ENCODE results near the gene LCAT.
"Not testable (repeated sequence)": the region's sequence is repeated elsewhere in the genome, so short reads cannot be mapped to it uniquely, and the experiment has no call there.

LCAT gene, protein sequence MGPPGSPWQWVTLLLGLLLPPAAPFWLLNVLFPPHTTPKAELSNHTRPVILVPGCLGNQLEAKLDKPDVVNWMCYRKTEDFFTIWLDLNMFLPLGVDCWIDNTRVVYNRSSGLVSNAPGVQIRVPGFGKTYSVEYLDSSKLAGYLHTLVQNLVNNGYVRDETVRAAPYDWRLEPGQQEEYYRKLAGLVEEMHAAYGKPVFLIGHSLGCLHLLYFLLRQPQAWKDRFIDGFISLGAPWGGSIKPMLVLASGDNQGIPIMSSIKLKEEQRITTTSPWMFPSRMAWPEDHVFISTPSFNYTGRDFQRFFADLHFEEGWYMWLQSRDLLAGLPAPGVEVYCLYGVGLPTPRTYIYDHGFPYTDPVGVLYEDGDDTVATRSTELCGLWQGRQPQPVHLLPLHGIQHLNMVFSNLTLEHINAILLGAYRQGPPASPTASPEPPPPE

DNA sequence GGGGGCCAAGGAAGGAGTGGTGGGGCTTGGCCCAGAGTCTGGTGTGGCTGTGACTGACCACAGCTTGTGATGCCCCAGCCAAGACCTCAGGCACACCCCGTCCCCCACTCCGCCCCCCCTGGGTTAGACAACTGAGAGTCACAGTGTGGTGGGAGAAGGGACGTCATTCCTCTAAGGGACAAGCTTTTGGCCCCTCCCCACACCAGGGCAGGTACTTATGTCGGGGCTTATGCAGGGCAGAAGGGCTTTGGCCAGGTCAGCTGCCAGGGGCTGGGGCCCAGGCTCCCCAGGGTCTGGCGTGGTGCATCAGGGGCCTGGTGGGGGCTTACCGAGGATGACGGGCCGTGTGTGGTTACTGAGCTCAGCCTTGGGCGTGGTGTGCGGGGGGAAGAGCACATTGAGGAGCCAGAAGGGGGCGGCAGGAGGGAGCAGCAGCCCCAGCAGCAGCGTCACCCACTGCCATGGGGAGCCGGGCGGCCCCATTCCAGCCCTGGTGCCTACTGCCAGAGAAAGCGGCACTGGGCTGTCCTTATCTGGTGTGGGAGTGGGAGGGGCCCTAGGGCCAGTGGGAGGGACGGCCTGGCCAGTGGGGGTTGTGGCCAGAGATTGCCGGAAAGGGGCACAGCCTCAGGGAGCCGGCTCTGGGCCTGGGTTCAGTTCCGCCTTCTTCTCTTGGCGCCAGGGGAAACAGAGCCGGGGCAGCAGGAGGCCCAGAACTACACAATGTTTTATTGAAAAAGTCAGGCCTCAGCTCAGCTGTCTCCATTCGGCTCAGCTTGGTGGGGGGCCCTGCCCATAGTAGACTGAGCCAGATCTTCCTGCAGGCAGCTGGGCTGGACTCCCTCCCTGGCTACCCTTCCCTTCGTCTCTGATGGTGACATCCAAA, at the start of gene LCAT:
LCAT (minus strand) TSS at position 502 of the 886 bp plus-strand sequence; CDS start at position 483, 19 bp downstream.
- no peak for DNase-seq

DNA sequence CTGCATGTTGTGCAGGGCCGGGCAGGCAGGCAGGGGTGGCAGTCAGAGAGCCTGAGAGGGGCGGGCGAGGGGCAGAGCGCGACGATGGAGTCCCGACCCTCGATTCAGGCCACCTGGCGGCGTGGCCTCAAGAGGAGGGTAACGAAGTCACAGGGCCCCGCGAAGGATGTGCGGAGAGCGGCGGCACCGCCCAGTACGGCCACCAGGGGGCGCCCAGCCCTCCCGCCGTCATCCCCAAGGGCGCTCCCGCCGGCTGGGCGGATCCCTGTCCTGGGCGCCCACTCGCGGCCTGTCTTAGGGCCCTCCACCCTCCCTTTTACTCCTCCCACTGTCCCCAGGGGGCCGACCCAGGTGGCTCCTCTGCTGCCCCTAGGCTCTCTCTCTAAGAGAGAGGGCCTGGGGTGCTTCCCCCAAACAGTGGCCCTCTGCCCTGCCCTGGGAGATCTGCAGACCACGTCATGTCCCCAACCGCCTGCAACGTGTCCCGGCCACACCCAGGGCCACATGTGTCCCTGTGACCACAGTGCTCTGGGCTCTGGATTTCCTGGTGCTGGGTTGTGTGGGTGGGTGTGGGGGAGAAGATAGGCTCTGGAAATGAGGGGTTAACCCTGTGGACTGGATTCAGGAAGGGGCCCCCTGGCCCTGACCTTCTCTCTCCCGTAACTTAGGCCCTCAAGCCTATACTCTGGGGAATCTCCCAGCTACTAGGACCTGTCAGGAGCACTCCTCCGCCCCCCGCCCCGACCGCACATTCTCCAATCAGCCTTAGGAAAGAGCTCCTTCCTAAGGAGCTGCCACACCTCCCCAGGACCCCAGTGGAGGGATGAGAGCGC, 49.5 kb upstream of the LCAT start:
- peak; percentile 87 for DNase-seq

DNA sequence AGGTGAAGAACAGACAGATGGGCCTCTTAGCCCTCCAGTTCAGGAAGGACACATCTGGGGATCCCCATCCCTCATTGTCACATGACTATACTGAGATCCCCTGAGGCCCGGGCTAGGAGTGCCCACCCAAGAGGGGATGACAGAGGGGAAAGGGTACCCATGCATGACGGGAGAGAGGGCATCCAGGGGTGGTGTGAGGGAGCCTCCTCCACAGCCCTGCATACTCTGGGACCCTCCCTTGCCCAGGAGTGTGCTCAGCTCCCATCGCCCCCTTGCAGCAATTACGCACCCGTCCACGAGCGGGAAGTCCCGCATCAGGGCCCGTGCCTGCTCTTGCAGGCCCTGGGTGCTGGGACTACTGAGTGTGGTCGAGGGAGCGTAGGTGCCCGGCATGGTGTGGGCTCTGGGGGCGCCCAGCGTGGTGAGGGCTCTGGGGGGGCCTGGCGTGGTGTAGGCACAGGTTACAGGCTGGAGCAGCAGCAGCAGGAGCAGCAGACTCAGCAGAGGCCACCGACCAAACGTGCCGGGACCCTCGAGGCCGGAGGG, 48.8 kb upstream of the LCAT start:
- DNase-seq = no peak

DNA sequence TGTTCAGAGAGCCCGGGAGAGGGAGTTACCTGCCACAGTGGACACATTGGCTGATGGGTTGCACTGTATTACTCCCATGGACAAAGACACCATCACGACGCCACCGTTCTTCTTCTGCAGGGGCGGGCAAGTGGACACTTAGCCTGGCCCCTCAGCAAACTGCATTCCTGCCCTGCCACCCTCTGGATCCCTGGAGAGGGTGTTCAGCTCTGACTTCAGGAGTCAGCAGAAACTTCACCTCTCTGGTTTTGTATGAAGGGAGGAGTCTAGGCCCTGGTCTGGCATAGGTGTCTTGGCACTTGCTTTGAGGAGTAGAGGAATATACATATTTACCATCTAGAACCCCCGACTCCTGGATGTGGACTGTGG, 46.1 kb upstream of the LCAT start:
- no peak for DNase-seq

GRCh38 chr16:67989322-67990017, 45.5 kb upstream of the LCAT start:
- DNase-seq = no peak

GRCh38 chr16:67988675-67989074, 44.8 kb upstream of the LCAT start:
- no peak for DNase-seq

- no peak for DNase-seq
Measured at GRCh38 chr16:67987460-67988160, 43.7 kb upstream of the LCAT start.

GRCh38 chr16:67986949-67987348, 43.0 kb upstream of the LCAT start:
- DNase-seq = no peak

- no peak for DNase-seq
Measured at GRCh38 chr16:67982011-67982696, 38.2 kb upstream of the LCAT start.

DNA sequence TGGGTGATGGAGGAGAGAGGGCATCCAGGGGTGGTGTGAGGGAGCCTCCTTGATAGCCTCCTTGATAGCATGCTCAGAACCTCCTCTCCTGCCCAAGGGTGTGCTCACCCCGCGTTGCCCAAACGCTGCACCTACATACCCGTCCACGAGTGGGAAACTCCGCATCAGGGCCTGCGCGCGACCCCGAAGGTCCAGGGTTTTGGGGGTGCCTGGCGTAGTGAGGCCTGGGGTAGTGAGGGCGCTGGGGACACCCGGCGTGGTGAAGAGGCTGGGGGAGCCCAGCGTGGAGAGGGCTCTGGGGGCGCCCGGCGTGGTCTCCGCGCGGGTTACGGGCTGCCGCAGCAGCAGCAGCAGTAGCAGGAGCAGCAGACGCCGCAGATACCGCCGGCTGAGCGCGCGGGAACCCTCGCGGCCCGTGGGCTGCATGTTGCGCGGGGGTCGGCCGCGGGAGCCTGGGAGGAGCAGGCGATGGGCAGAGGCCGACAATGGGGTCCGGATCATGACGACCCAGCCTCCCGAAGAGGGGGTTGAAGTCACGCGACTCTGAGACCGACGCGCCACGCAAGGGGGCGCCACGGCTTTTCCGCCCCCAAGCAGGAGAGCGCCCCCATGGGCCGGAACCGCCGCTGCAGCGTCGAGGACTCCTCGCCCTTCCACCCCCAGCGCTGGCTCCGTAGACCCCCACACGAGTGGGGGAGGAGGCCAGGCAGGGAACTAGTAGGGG, 36.2 kb upstream of the LCAT start, which contains the start of gene DPEP3:
DPEP3 (minus strand) TSS at position 545 of the 724 bp plus-strand sequence; CDS start at position 426, 119 bp downstream.
- no peak for DNase-seq

GRCh38 chr16:67977469-67978227, 33.7 kb upstream of the LCAT start:
- no peak for DNase-seq

DNA sequence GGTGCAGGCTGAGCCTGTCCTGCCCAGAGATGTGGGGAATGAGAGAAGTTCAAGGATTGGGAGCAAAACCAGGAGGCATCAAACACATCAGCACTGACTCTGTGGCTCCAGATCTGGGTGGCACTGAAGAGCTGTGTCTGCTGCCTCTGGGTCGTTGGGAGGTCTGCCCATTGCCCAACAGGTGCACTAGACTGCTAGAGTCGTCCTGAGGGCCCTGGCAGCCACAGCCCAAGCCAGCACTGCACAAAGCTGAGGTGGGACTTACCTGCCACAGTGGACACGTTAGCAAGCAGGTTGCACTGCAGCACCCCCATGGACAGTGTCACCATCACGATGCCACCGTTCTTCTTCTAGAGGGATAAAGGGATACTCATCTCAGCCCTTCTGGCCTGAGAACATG, 33.1 kb upstream of the LCAT start:
- DNase-seq = no peak

GRCh38 chr16:67976205-67976604, 32.3 kb upstream of the LCAT start:
- DNase-seq = no peak

DNA sequence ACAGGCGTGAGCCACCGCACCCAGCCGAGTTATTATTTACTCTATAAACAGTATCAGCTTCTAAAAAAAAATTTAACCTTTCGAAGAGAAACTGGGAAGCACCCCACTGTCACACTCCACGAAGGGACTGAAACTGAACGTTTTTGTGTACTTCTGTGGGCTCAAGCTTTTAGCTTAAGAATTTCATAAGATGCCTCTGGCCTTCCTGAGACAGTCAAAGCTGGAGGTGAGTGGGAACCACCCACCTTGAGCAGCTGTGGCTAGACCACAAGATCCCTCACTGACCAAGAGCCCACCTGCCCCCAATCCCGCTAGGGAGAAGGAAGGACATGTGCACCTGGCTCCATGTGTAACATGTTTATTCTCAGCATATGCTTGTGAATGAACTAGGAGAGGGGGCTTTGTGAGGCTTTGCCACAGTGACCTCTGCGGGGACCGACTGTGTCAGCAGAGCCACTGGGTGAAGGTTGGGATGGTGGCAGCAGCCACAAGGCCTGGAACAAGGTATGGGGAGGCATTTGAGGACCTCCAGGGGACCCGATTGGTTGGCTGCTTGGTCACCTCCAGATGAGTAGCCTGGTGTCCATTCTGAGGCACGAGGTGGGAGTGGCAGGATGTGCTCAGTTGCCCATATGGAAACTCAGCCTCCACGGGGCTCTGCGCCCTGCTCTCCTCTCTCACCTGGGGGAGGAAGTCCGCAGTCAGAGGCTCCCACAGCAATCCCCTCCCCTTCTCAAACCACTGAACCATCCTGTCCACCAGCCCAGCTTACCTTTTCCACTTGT, 31.6 kb upstream of the LCAT start:
- DNase-seq = no peak

- DNase-seq = not testable (repeated sequence)
Measured at GRCh38 chr16:67972285-67972684, 28.4 kb upstream of the LCAT start.

DNA sequence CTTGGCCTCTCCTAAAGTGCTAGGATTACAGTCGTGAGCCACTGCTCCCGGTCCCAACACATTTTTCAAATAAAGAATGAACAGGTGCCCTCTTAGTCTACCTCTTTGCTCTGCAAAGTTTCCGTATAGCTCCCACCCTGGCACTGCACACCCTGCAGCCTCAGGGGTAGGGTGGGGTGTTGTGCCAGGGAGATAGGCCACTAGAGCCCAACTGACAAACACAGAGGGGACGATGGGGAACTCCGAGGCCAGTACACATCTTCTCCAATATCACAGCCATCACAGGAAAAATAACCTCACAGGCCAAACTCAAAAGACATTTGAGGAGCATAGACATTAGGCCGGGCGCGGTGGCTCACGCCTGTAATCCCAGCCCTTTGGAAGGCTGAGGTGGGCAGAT, 27.2 kb upstream of the LCAT start:
- DNase-seq = no peak

GRCh38 chr16:67969254-67970039, 25.5 kb upstream of the LCAT start:
- DNase-seq = no peak
